Transverse colon (tissue), 4 donors: ENCODE measurements around the gene FLYWCH1. TPM values are rescaled to one million over a fixed set of nuclear protein-coding genes. Genes with fewer than 3 reads are reported as not detected.
A peak's percentile ranks its signal among the peaks of the same experiment; 100 is the strongest.

ENCODE experiments used
- DNase-seq: peaks from one replicate; pipeline ENCODE4 v3.0.0-alpha.2; 2019
- H3K27ac ChIP-seq, 4 donors: fragments of 200-600 bp; sonication (generic); 2 replicates each; pipeline ENCODE4 v1.5.1; 2016 to 2018; ENCODE audit warnings: inconsistent platforms in 4 of 4
- H3K27me3 ChIP-seq: fragments of 200-600 bp; sonication (generic); 2 replicates; pipeline ENCODE4 v1.5.1; 2017; ENCODE audit warnings: inconsistent platforms
- H3K36me3 ChIP-seq, 4 donors: fragments of 200-600 bp; sonication (generic); 2 replicates each; pipeline ENCODE4 v1.5.1; 2017 to 2019; ENCODE audit warnings: inconsistent platforms in 4 of 4
- H3K4me1 ChIP-seq, 4 donors: fragments of 200-600 bp; sonication (generic); 2 replicates each; pipeline ENCODE4 v1.5.1; 2017 to 2020; ENCODE audit warnings: inconsistent platforms in 4 of 4
- H3K4me3 ChIP-seq, 4 donors: fragments of 200-600 bp; sonication (generic); 1 replicate in 1 of 4; 2 replicates in 3 of 4; pipeline versions ENCODE4 v1.5.1 to v1.6.1; 2017 to 2019; ENCODE audit warnings: inconsistent platforms in 4 of 4
- H3K9me3 ChIP-seq, 2 donors: fragments of 200-600 bp; sonication (generic); 2 replicates each; pipeline ENCODE4 v1.5.1; 2017 to 2019; ENCODE audit warnings: inconsistent platforms in 2 of 2
- CTCF ChIP-seq, 5 experiments: fragments of 200-600 bp in 3 of 5; fragments of 450-650 bp in 2 of 5; sonication (generic) in 3 of 5; IDR thresholded peaks; 1 replicate in 2 of 5; 2 replicates in 3 of 5; pipeline ENCODE4 v1.5.1; 2016 to 2017; ENCODE audit warnings: antibody characterized with exemption in 5 of 5, inconsistent platforms in 3 of 5, mild to moderate bottlenecking in 2 of 5, moderate library complexity in 1 of 5
- EP300 ChIP-seq: sonication (generic); formaldehyde crosslinking; IDR thresholded peaks from one replicate; pipeline ENCODE4 v1.6.1; 2017; ENCODE audit warnings: antibody characterized with exemption, low read depth
- POLR2A ChIP-seq: fragments of 450-650 bp; IDR thresholded peaks from one replicate; pipeline ENCODE4 v1.6.1; 2016; ENCODE audit warnings: antibody characterized with exemption, mild to moderate bottlenecking, moderate library complexity
- POLR2AphosphoS5 ChIP-seq, 3 donors: sonication (generic); formaldehyde crosslinking; IDR thresholded peaks; one replicate each; pipeline ENCODE4 v1.6.1; 2016; ENCODE audit warnings: antibody characterized with exemption in 3 of 3
- WGBS, 2 donors: methylation state at CpG; one replicate each; pipeline ENCODE4 v1.1.5; 2018; ENCODE audit warnings: low coverage in 1 of 2; 5-methylcytosine and 5-hydroxymethylcytosine counted together
- in situ Hi-C, 4 donors: fragments of 200-750 bp; cut with MboI; loops; one replicate each; pipeline versions ENCODE4 v1.15.0 to v1.15.1; 2017; ENCODE audit warnings: low sequenced_read_pairs in 3 of 4, low pct_ligation_motif_present in 1 of 4, low pct_unique_long_range_greater_than_20kb in 1 of 4
- intact Hi-C: fragments of 100-400 bp; cut with DNase I; formaldehyde crosslinking; loops from one replicate; pipeline ENCODE4 v1.15.1; 2023; ENCODE audit warnings: low total_unique reads
- total RNA-seq, 4 donors: library from RNA; depleted of rRNA; stranded (reverse); fragments of >200 nt; gene quantifications; one replicate each; pipeline ENCODE4 v1.1.0, GENCODE V29; 2016

Gene FLYWCH1
- total RNA-seq, 4 donors from 2014 or later: 29.1 to 59.1 (median 34.6) TPM

DNA sequence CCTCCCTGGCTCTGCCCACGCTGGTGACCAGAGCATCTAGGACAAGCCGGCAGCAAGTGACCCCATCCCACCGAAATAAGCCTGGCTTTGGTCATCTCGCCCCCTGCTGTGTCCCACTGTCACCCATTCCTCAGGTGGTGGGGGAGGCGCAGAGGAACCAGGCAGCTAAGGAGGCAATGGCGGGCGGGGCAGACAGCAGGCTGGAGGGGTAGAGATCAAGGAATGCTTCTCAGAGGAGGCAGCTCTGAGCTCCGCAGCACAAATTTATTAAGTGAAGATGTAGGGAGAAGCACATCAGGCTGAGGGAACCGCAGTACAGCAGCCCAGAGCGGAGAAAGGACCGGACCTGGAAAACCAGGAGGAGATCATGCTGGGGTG, 44.8 kb downstream of the FLYWCH1 start:
- Histone ChIP-seq H3K27ac (no peak overlapping the region), H3K4me3 (no peak overlapping the region), H3K9me3 (no peaks in the 10 kb centered on the region), H3K36me3 (no peaks in the 10 kb centered on the region), H3K27me3 (peaks cover 69% of the 10 kb centered on the region), H3K4me1 (peaks cover 0 to 11% (median 7%) of the 10 kb centered on the region in 4 donors)
- DNase-seq: no peak
- no peak for TF ChIP-seq EP300
- TF ChIP-seq POLR2AphosphoS5 (IDR thresholded peaks at IDR 0.05): no peak
- TF ChIP-seq CTCF (IDR thresholded peaks at IDR 0.05): no peak
- TF ChIP-seq POLR2A: no peak
- in situ Hi-C loops (no loop called here), intact Hi-C loops (no loop called here)
- 84 to 86% methylated on average over 3 to 11 of the region's 11 CpGs for WGBS, 2 donors

DNA sequence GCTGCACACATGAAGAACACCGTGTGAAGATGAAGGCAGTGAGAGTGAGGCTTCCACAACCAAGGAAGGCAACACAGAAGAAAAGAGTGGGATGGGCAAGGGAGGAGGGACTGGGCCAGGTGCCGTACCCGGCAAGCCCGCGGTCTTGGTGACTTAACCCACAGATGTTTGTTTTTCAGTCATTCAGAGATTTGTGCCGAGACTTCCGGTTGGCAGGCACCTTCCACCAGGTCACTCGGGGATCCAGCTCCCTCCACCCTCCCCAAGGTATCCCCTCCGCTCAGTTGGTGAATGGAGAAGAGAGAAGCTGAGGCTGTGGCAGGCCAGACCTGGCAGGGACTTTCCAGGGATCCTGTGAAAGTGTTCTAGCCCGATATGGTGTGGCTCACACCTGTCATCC, 47.5 kb downstream of the FLYWCH1 start:
- Histone ChIP-seq H3K4me3 (no peak overlapping the region), H3K27ac (no peak overlapping the region), H3K9me3 (no peaks in the 10 kb centered on the region), H3K27me3 (peaks cover 91% of the 10 kb centered on the region), H3K4me1 (peaks cover 12 to 23% (median 21%) of the 10 kb centered on the region in 4 donors), H3K36me3 (no peaks in the 10 kb centered on the region)
- DNase-seq: peak; percentile 8
- intact Hi-C loops: no loop called here
- in situ Hi-C loops: no loop called here
- TF ChIP-seq POLR2A (no peak), POLR2AphosphoS5 (IDR thresholded peaks at IDR 0.05) (no peak), EP300 (no peak), CTCF (IDR thresholded peaks at IDR 0.05) (no peak)
- WGBS, 2 donors: 8 to 38% methylated on average over 5 to 10 of the region's 10 CpGs

DNA sequence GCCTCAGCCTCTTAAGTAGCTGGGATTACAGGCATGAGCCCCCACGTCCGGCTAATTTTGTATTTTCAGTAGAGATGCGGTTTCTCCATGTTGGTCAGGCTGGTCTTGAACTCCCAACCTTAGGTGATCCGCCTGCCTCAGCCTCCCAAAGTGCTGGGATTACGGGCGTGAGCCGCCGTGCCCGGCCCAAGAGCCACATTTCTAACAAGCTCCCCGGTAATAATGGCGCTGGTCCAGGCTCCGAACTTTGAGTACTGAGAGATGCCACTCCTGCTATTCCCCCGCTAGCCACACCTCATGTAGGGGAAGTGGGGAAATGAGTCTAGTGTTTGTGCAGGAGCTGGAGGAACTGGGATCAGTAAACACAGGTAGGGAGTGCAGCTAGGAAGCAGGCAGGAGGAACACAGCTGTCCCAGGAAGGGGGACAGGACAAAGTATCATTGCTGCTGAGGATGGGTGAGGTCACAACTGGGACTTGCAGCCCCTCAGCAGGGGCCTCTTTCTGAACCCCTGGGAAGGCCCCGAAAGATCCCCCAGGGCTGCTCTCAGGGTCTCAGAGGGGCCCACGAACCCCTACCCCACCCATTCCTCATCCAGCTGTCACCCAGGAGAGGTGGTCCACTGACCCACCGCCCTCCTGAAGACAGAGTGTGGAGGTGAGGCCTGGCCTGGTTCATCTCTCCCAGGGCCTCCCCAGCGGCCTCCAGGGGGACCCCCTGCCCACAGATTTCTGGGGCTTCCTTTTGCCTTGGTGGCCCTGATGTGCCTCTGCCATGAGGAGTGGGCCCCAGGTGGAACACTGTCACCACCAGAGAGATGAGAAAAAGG, 48.7 kb downstream of the FLYWCH1 start:
- Histone ChIP-seq H3K27ac (no peak overlapping the region), H3K4me1 (peaks cover 22 to 34% (median 33%) of the 10 kb centered on the region in 4 donors), H3K36me3 (no peaks in the 10 kb centered on the region), H3K4me3 (no peak overlapping the region), H3K9me3 (no peaks in the 10 kb centered on the region), H3K27me3 (peaks cover 91% of the 10 kb centered on the region)
- TF ChIP-seq CTCF (IDR thresholded peaks at IDR 0.05) (no peak), EP300 (no peak), POLR2AphosphoS5 (IDR thresholded peaks at IDR 0.05) (no peak), POLR2A (no peak)
- in situ Hi-C loops (no loop called here), intact Hi-C loops (no loop called here)
- WGBS, 2 donors: 0 to 68% methylated on average over 1 to 16 of the region's 17 CpGs
- DNase-seq: peak; percentile 20

- peaks cover 91% of the 10 kb centered on the region for H3K27me3 ChIP-seq
- intact Hi-C loops (no loop called here), in situ Hi-C loops (no loop called here)
- H3K27ac ChIP-seq: no peak overlapping the region
- TF ChIP-seq CTCF (IDR thresholded peaks at IDR 0.05): no peak
- no peak for TF ChIP-seq POLR2A
- TF ChIP-seq POLR2AphosphoS5 (IDR thresholded peaks at IDR 0.05): no peak
- no peak for TF ChIP-seq EP300
- peaks cover 22 to 38% (median 38%) of the 10 kb centered on the region in 4 donors for H3K4me1 ChIP-seq
- H3K9me3 ChIP-seq: no peaks in the 10 kb centered on the region
- DNase-seq: no peak
- no peak overlapping the region for H3K4me3 ChIP-seq
- no peaks in the 10 kb centered on the region for H3K36me3 ChIP-seq
- 14% methylated on average over 23 of the region's 28 CpGs; no CpG with 5 or more reads in 1 of the 2 donors for WGBS, 2 donors
These were observed 50.8 kb downstream of the FLYWCH1 start for GRCh38 chr16:2962334-2963073.
